ENCODE measurements around the gene TIMM44. TPM values are rescaled to one million over a fixed set of nuclear protein-coding genes. Genes with fewer than 3 reads are reported as not detected.
"Not testable (repeated sequence)": the region's sequence is repeated elsewhere in the genome, so short reads cannot be mapped to it uniquely, and the experiment has no call there.

Gene TIMM44
- total RNA-seq, 1 donor from 2014 or later: 58.0 TPM

DNA sequence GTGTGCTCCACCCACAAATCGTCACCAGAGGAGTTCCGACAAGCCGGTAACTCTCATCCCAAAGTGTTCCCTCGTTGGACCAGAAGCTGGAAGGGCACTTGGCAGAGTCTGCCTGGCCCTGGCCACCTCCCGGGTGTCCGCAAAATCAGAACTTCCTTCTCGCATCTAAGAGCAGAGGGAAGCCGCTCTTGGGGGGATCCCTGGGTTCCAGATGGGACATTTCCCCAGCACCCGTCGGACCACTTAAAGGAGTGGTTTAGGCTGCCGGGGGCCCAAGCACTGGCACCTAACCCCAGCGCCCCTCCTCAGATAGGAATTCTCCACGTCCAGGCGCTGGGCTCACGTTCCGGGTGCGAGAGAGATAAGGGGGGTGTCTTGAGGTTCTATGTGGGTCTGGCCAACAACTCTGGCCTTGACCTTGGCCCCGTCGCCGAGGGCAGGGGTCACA lies 40.6 kb downstream of the TIMM44 start:
- DNase-seq (ENCODE audit: low spot score): peak; percentile 35

- DNase-seq (ENCODE audit: low spot score): no peak
Measured at GRCh38 chr19:7901337-7901736, 42.1 kb downstream of the TIMM44 start.

DNA sequence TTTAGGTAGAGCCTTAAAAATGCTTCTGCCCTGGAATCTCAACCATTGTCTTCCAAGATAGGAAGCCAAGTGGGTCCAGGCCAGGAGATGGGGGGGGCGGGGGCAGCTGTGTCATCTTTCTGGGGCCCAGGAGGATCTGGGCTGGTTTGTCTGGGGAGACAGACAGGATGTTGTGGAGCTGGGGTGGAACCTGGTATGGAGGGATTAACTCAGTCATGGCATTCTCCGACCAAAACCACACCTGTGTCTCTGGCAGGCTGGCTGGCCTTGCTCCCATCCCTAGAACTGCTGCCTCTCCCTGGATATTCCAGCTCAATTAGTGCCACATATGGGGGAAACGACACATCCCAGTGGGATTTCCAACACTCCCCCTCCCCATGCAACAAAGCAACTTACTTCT lies 42.5 kb downstream of the TIMM44 start:
- no peak for DNase-seq (ENCODE audit: low spot score)

DNA sequence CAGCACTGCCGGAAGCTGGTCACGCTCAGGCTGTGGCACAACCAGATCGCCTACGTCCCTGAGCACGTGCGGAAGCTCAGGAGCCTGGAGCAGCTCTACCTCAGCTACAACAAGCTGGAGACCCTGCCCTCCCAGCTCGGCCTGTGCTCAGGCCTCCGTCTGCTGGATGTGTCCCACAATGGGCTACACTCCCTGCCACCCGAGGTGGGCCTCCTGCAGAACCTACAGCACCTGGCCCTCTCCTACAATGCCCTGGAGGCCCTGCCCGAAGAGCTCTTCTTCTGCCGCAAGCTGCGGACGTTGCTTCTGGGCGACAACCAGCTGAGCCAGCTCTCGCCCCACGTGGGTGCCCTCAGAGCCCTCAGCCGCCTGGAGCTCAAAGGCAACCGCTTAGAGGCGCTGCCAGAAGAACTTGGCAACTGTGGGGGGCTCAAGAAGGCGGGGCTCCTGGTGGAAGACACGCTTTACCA lies 43.0 kb downstream of the TIMM44 start:
- no peak for DNase-seq (ENCODE audit: low spot score)

GRCh38 chr19:7899751-7900378 lies 43.6 kb downstream of the TIMM44 start:
- no peak for DNase-seq (ENCODE audit: low spot score)

DNA sequence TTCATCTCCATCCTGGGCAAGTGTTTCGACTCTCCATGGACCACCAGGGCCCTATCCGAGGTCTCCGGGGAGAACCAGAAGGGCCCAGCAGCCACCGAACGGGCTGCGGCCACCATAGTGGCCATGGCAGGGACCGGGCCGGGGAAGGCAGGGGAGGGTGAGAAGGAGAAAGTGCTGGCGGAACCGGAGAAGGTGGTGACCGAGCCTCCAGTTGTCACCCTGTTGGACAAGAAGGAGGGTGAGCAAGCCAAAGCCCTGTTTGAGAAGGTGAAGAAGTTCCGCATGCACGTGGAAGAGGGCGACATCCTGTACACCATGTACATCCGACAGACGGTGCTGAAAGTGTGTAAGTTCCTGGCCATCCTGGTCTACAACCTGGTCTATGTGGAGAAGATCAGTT lies 44.5 kb downstream of the TIMM44 start:
- no peak for DNase-seq (ENCODE audit: low spot score)

DNA sequence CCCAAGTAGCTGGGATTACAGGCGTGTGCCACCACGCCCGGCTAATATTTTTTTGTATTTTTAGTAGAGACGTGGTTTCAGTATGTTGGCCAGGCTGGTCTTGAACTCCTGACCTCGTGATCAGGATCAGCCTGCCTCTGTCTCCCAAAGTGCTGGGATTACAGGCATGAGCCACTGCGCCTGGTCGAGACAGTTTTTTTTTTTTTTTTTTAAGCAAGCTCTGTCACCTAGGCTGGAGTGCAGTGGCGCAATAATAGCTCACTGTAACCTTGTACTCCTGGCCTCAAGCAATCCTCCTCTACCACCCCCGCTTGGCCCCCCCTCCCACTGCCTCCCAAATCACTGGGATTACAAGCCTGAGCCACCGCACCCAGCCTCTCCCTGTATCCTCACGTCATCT lies 46.2 kb downstream of the TIMM44 start:
- DNase-seq (ENCODE audit: low spot score): no peak

DNA sequence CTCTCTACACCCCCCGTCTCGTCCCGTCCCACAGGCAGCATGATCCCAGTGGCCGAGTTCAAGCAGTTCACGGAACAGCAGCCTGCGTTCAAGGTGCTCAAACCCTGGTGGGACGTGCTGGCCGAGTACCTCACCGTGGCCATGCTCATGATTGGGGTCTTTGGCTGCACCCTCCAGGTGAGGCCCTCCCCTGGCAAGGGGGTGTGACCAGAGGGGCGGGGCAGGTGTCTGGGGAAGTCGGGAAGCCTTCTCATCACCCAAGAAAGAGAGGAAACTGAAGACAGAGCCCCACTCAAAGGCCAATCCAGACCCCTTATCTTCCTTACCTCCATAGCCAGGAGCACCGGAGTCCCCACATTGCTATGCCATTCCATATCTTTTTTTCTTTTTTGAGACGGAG lies 47.9 kb downstream of the TIMM44 start:
- no peak for DNase-seq (ENCODE audit: low spot score)

DNA sequence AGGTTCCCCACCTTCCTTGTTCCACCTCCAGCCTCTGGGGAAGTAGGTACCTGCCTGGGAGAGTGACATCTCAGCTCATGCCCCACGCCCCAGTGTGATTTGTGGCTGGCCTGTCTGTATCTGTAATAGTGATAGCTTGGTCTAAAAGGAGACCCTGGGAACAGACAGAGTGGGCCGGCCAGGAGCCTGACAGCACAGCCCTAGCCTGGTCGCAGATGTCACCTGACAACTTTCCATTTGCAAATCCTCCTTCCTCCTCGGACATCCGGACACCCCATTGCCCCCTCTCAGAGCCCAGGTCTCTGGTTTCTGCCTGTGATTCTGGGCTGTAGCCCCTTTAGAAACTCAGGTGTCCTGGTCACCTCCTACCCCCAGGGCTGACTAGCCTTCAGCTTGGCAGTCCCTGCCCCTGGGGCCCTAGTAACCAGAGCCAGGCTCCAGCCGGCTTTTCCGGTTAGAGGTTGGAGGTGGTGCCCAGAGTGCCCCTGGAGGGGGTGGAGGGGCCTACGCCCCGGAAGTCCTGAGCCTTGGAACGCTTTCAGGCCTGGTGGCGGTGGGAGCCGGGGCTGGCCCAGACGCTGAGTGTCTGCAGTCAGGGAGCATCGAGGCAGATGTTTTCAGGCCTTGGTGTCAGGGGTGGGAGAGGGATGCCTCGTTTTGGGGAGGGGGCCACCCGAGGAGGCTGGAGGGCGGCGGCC lies 48.7 kb downstream of the TIMM44 start:
- no peak for DNase-seq (ENCODE audit: low spot score)

DNA sequence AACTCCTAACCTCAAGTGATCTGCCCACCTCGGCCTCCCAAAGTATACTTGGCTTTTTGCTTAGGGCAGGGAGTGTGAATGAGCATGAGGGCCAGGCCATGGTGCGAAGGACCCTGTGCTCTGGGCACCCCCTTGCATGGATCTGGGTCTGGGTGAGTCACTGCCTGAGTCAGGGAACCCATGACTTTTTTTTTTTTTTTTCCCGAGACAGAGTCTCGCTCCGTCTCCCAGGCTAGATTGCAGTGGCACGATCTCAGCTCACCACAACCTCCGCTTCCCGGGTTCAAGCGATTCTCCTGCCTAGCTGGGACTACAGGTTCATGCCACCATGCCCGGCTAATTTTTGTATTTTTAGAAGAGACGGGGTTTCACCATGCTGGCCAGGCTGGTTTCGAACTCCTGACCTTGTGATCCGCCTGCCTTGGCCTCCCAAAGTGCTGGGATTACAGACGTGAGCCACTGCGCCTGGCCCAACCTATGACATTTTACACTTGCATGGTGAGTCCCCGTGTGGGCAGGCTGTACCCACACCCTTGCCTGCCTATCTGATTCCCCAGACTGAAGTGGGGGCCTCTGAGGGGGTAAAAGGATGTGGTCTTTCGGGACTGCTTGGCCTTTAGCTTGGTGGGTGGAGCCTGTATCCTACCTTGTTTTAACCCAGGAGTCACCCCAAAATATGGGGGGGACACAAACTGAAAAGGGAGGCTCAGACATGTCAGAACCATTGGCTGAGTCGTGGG lies 49.9 kb downstream of the TIMM44 start:
- DNase-seq (ENCODE audit: low spot score): not testable (repeated sequence)

DNA sequence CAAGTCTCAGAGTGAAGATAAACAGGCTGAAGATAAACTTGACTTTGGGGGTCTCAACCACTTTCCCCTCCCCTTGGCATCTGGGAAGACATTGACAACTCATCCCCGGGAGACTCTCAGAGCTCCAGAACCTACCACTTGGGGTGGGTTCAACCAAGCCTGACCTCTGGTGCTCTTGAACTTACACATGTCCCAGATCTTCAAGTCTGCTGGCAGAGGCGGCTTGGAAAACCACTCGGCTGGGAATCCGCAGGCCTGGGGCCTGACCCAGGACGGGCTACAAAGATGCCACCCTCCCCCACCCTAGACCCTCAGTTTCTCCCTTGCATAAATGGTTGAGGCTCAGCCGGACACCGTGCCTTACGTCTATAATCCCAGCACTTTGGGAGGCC lies 54.6 kb downstream of the TIMM44 start:
- DNase-seq (ENCODE audit: low spot score): no peak

DNA sequence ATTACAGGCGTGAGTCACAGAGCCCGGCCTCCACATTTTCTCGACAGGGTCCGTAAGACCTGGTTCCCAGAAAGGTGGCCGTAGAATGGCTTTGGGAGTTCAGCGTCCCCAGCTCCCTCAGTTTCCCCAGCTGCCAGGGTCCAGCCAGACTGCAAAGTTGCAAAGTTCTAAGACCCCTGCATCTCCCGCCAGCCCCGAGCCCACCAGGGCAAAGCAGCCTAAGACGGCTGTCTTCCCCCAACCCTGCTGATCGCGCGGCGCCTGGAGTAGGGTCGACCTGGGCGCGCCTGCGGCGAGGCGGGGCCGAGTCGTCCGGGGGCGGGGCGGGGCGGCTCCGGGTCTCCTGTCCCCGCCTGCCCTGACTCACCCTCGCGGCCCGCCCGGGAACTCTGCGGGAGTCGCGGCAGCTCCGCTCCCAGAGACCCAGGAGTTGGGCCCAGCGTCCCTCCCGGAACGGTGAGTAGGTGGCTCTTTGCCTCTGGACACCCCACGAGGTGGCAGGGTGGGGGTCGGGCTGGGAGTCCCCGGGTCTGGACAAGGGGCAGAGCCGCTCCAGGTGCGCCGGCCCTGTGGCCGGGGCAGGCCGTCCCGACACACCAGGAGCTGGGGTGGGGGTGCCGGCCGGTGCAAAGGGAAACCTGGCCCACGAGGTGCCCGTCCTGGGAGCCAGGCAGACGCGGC lies 55.2 kb downstream of the TIMM44 start, which contains the start of gene LRRC8E:
TSS of gene LRRC8E (plus strand) at position 366 of the 681 bp plus-strand sequence. CDS start 7,094 bp downstream, outside the sequence.
- peak; percentile 49 for DNase-seq (ENCODE audit: low spot score)

GRCh38 chr19:7887408-7888144 lies 55.9 kb downstream of the TIMM44 start:
- no peak for DNase-seq (ENCODE audit: low spot score)

DNA sequence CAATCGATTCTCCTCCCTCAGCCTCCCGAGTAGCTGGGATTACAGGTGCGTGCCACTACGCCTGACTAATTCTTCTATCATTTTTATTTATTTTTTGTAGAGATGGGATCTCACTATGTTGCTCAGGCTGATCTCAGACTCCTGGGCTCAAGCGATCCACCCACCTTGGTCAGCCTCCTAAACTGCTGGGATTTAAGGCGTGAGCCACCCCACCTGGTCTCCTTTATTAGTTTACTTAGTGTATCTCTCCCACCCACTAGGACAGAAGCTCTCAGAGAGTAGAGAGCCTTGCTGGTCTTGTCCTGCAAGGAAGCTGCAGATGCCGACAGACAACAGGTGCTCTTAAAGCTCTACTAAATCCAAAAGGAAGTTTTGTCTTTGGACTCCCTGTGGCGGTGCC lies 57.6 kb downstream of the TIMM44 start:
- no peak for DNase-seq (ENCODE audit: low spot score)

DNA sequence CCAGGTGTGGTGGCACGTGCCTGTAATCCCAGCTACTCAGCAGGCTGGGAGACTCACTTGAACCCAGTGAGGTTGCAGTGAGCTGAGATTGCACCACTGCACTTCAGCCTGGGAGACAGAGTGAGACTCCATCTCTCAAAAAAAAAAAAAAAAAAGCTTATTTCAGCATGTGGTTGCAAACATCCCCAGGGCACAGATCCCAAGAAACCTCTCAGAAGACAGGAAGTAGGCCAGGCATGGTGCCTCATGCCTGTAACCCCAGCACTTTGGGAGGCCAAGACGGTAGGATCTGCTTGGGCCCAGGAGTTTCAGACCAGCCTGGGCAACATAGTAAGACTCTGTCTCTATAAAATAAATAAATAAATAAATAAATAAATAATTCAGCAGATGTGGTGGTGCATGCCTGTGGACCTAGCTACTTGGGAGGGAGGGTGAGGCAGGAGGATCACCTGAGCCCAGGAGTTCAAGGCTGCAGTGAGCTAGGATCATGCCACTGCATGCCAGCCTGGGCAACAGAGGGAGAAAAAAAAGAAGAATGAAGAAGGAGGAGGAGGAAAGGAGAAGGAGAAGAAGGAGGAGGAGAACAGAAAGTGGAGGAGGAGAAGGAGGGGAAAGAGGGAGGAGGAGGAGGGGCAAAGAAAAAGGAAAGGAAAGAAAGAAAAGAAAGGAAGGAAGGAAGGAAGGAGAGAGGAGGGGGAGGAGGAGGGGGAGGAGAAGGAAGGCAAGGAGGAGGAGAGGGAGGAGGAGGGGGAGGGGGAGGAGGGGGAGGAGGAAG lies 59.5 kb downstream of the TIMM44 start:
- DNase-seq (ENCODE audit: low spot score): no peak

GRCh38 chr19:7883105-7883504 lies 60.4 kb downstream of the TIMM44 start:
- no peak for DNase-seq (ENCODE audit: low spot score)

DNA sequence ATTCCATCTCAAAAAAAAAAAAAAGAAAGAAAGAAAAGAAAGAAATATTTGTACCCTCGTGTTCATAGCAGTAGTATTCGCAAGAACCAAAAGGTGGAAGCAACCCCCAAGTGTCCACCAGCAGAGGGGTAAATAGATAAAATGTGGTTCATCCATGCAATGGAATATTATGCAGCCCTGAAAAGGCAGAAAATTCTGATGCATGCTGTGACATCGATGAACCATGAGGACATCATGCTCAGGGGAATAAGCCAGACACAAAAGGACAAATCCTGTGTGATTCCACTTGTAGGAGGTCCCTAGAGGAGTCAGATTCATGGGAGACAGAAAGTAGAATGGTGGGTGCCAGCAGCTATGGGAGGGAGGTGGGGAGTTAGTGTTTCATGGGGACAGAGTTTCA lies 61.6 kb downstream of the TIMM44 start:
- no peak for DNase-seq (ENCODE audit: low spot score)

GRCh38 chr19:7879836-7880235 lies 63.6 kb downstream of the TIMM44 start:
- DNase-seq (ENCODE audit: low spot score): no peak

GRCh38 chr19:7879111-7879807 lies 64.2 kb downstream of the TIMM44 start:
- no peak for DNase-seq (ENCODE audit: low spot score)
